ENCODE measurements around the gene ACTN4.
A peak's percentile ranks its signal among the peaks of the same experiment; 100 is the strongest.

Gene ACTN4

DNA sequence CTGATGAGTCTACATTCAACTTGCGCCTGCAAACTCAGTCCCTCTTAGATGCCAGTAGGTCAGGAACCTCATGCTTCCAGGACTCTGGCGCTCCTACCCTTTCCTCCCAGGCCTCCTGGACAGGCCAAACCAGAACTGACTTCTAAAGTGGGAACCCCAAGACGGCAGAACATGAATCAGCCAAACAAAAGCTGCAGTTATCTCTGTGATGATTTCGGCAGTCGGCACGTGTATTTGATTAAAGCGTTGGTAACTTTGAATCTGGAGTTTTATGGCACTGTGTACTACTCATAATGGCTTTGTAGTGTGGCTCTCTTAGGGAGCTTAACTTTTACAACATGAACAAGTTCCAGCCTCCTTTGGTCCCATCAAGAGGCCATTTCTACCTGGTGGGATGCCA is 13.7 kb downstream of the ACTN4 start:
- DNase-seq (ENCODE audit: low read depth) = no peak

- DNase-seq (ENCODE audit: low read depth) = no peak
Measured at GRCh38 chr19:38661996-38662395, 14.5 kb downstream of the ACTN4 start.

DNA sequence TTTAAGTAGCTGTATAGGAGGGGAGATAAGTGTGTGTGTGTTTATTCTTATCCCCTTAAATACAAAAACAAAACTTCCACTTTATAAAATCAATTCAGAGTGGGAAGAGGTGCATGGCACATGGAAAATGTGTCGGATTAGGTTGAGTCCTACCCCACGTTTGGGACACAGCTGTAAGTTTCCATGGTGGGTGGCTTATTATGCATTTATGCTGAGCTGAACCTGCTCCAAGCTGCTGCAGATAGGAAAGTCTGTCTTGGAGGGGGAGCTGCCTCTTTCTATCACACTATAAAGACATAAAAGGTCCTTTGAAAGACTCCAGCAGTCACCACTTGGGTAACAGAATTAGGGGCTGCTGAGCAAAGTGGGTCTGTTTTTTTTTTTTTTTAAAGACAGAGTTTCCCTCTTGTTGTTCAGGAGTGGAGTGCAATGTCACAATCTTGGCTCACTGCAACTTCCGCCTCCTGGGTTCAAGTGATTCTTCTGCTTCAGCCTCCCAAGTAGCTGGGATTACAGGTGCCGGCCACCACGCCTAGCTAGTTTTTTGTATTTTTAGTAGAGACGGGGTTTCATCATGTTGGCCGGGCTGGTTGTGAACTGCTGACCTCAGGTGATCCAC is 15.2 kb downstream of the ACTN4 start:
- DNase-seq (ENCODE audit: low read depth) = no peak

GRCh38 chr19:38663156-38663651 is 15.8 kb downstream of the ACTN4 start:
- no peak for DNase-seq (ENCODE audit: low read depth)

DNA sequence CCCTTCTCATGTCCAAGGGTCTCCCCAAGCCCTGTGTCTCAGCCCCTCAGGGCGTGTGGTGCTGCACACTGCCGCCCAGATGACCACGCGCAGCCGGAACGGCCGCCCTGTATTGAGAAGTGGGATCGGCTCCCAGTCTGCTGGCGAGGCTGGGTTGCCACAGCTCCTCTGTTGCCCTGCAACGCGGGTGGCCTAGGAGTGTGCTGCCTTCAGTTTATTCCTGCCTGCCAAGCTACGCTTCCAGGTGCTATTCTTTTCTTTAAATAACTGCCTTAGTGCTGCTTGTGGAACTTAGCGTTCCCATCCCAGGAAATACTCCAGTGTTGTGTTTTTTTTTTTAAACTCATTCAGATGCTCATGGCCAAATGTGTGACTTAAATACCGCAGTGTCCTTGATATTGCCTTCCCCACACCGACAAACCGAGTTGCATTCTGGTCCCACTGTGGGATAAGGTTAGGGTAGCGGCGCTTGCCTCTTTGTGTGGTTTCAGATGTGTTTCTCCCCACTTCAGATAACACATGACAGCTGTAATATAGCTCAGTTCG is 16.6 kb downstream of the ACTN4 start:
- no peak for DNase-seq (ENCODE audit: low read depth)

- DNase-seq (ENCODE audit: low read depth) = no peak
Measured at GRCh38 chr19:38664503-38665211, 17.2 kb downstream of the ACTN4 start.

DNA sequence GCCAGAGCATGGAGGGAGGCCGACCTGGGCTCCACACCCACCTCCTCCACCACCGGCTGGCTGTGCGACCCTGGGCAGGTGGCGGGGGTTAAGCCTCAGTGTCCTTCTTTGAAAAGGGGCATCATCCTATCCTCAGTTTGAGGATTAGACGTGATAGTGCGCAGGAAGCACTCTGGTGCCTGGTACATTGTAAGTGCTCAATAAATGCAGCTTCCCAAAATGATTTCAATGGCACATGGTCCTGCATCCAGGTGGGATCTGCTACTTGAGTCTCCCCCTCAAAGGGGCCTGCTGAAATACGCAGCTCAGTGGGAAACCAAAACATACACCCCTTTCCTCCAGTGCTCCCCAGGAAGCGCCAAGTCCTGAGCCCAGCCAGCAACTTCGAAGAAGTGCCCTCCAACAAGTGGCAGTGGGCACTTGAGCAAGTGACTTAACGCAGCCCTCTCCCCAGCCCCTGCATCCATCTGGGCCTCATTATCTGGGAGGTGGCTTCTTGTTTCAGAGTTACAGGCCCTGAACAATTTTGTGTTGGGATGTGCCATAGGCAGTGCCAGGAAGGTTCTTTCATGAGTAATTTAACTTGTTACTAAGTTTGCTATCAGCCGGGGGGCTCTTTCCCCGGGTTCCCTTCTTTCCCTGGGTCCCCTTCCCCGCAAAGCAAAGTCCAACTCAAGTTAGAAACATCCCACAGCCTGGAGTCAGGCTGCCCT is 17.9 kb downstream of the ACTN4 start:
- no peak for DNase-seq (ENCODE audit: low read depth)

DNA sequence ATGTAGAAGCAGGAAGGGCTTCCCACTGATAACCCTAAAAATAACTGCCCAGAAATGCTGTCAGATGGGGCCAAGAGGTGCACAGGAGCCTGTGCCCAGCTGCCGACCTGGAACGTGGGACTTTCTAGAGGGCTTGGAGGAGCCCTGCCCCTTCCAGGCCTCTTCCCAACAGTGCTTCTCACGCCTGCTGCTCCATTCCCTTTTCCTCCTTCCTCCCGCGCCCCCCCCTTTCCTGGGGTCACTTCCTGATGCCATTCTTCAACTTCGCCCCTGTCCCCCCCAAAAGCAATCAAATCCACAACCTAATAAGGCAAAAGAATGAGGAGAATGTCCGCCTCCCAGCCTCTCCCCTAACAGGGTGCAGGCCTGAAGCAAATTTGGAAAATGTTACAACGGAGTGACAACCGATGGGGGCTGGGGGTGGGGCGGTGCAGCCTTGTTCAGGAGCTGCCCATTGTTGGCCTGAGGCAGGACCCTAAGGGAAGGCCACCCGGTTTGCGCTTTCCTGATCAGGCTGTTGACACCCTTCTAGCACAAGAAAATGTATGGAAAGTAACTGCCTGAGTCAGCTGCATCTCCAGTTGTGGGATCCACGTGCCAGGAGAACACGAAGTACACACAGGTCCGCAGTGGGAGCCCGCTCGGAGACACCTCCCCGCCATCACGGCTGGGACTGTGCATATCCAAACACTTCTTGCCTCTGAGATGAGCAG is 18.7 kb downstream of the ACTN4 start:
- DNase-seq (ENCODE audit: low read depth) = peak; percentile 59

DNA sequence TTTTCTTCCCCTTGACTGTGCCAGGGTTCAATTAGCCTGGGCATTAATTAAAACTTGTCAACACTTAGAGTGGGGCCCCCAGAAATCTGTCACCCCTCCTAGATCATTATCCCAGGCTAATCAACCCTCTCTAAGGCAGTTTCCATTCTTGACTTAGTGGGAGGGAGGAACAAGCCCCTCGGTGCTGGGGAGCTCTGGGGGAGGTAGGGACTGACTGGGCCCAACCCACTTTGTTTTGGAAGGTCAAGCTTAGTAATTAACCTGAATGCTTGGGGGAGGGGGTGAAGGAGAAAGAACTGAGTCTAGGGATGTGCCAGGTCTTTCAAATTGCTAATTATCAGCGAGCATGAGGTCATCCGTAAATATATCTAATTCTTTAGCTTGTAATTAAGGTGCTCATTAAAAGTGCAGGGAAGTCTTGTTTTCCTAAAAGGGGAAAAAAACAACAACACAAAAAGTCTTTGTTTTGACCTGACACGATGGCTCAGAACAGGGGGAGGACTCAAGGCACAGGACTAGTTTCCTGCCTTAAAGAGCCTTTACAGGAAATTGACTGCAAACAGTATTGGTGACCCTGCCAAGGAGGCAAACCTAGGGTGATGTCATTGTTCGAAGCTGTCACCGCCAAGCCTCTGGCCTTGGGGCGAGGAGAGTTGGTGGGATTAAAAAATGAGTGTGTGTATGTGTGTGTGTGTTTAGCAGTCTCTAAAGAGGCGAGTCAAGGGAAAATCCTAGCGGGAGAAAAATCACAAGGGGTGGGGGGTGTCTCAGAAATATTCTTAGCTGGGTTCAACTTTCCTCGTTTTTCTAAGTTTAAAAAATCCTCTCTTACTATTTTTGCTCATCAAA is 19.4 kb downstream of the ACTN4 start:
- peak; percentile 92 for DNase-seq (ENCODE audit: low read depth)

GRCh38 chr19:38667661-38668171 is 20.3 kb downstream of the ACTN4 start:
- DNase-seq (ENCODE audit: low read depth) = peak; percentile 83

GRCh38 chr19:38669552-38669951 is 22.1 kb downstream of the ACTN4 start:
- no peak for DNase-seq (ENCODE audit: low read depth)

DNA sequence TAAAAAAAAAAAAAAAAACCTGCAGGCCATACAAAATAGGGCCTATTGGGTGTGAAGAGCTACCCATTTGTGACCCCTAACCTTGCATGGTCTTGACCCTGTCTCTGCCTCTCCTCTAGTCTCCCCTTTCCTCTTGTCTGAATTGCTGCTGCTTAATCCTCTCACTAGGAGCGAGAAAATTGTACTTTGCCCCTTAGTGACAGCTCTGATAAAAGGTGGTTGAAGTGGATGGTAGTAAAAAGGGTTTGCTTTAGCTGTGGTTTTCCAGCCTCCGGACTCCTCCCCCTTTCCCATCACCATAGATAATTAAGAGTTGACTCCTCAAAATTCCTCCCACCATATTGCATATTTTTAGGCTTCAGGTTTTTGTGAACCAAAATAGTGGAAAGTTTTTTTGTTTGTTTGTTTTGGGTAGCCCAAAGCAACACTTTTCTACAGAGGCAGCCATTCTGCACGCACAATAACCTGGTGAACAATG is 23.5 kb downstream of the ACTN4 start:
- DNase-seq (ENCODE audit: low read depth) = no peak

- no peak for DNase-seq (ENCODE audit: low read depth)
Measured at GRCh38 chr19:38671654-38672053, 24.2 kb downstream of the ACTN4 start.

DNA sequence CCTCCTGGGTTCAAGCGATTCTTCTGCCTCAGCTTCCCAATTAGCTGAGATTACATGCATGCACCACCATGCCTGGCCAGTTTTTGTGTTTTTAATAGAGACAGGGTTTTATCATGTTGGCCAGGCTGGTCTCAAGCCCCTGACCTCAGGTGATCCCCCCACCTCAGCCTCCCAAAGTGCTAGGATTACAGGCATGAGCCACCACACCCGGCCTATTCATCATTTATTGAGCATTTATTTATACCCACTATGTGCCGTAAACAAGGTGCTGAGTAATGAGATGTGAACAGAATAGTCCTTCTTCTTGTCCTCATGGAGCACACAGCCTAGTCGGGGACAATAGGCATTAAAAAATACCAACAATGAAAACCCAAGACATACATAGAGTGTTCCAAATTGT is 25.6 kb downstream of the ACTN4 start:
- no peak for DNase-seq (ENCODE audit: low read depth)

DNA sequence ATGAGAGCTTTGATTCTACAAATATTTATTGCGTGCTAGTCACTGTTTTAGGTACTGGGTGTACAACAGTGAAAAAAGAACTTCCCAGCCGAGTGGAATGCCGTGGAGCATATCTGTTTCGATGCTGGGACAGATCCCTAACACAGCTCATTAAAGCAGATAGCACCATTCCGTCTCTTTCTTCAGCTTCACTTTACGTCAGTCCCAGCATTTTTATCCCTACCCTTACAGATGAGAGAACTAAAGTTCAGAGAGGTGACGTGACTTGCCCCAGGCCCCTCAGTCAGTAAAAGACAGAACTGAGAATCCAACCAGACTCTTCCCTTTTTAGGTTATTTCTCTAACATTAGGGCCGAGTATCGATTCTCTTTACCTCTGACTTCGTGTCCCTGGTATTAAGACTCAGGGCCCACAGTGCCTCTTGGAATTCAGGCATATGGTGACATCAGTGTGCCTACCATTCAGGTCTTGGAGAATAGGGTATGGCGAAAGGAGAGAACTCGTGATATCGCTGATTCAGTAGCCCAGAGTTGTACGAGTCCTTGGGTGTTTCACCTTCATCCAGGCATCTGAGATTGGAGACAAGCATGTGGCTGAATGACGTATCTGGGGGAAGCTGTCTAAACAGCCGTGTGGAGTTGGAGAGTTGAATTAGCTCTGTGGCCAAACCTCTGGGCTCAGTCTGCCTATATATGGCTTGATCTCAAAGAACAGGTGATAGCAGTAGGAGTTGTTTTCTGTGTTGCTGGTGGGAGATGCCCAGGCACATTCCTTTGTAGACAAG is 27.1 kb downstream of the ACTN4 start:
- DNase-seq (ENCODE audit: low read depth) = no peak

DNA sequence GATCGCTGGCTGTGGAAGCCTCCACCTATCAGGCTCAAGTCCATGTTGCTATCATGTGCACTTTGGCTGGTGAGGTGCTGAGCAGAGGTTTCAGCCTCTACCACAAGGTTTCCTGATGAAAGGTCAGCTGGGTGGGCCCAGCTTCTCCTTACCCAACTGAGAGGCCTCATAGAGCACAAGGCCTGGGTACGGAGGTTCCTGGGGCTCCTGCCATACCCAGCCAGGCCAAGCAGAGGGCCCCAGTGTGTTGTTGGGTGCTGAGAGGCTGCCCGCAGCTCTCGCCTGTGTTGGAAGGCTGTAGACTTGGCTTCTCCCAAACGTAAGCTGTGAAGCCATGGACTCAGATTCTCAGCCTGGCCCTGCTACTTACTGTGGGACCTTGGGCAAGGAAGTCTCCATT is 28.2 kb downstream of the ACTN4 start:
- DNase-seq (ENCODE audit: low read depth) = no peak

DNA sequence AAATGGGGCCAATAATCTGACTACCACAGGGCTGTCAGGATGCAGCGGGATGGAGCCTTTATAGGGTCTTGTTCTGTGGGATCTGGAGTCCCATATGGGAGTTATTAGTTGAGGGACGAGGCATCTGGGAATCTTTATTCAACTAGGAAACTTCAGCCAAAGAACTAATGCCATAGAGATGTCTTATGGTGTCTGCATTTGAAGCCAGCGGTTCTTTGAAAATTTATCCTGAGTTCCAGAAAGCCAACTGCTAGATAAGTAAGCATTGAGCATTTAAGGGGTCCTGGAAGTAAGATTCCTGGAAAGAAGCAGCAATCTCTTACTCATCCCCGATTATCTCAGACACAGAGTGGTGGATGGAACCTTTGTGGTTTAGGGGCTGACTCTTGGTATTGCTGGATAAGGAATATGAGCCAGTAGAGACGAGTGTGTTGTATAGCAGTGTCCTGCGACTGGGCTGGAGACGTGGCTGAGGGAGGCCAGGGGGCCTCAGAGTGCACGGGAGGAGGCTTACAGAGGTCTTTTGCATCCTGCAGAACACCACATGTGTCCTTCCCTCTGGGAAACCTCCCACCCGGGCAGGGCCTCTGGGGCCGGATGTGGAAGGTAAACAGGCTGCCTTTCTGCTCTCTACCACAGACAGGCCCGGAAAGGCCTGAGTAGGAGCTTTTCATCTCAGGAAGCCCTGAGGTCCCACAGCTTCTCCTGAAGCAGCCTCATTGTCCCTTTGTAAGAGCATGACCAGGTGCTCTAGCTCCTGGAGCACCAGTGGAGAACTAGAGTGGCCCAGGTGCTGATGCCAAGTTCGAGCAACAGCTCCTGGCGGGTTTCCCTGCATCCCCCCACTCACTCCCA is 28.8 kb downstream of the ACTN4 start:
- peak; percentile 82 for DNase-seq (ENCODE audit: low read depth)

DNA sequence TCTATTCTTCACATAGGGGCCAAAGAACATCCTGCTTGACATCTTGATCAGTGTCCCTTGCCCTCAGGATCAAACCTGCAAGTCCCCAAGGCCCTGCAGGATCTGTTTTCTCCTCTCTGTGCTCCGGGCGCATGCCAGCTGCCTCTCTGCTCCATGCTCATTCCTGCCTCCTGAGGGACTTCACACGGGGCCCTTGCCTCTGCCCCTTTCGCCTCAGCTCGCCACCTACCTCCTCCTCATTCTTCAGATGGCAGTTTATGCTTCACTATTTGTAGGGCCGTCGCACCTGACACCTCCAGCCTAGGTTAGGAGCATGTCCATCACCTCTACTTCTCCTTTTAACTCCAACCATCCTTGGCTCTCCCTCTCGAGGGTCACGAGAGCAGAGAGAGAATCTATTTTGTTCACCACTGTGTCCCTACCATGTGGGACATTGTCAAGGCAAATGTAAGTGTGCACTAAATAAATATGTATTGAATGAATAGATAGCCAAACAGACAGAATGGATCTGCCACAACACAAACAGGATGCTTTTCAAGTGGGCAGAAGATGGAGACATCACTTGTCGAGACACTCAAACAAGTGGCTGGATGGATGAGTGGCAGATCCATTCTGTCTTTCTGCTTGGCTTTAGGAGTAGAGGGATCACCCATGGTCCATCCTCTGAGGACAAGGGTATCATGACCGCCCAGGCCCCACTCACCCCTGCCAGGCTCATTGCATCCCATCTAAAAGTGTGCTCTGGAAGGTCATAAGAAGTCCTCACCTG is 29.6 kb downstream of the ACTN4 start:
- no peak for DNase-seq (ENCODE audit: low read depth)
